CD1c-positive myeloid dendritic cell (primary cell): Measurements from ENCODE around the gene UBR2.
"Not testable (repeated sequence)": the region's sequence is repeated elsewhere in the genome, so short reads cannot be mapped to it uniquely, and the experiment has no call there.

Experiments
- DNase-seq: peaks from one replicate; pipeline ENCODE4 v3.0.0-alpha.2; 2016; ENCODE audit errors: extremely low spot score

UBR2 gene

DNA sequence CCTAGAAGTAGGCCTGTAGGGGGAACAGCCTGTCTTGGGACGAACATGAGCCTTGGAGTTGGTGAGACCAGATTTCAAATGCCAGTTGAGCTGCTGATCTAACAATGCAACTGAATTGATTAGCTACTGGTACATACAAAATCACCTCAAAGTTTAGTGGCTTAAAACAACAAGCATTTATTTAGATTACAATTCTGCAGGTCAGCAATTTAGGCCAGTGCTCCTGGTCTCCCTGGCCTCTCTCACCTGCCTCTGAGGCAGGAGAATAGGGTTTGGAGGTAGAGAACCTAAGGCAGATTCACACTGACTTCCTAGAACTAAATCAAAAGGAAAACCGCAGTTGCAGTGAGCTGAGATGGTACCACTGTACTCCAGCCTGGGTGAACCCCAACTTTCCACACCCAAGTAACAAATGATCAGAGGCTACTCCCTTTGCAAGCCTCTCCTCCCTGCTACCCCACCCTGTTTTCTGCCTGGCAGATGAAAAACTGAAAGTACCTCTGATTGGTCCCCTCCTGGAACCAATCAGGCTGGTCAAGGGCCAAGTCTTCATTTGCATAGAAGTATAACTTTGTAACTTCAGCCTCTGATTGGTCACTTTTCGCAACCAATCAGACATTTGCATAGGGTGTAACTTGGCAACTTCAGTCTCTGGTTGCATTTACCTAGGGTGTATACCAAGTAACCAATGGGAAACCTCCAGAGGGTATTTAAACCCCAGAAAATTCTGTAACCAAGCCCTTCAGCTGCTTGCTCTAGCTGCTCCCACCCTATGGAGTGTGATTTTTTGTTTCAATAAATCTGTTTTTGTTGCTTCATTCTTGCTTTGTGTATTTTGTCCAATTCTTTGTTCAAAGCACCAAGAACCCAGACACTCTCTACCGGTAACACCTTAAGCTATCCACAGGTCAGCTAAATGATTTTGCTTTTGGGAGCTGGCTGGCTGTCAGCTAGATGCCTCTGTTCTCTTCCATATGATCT, 8.1 kb upstream of the UBR2 start:
- DNase-seq, result peak; percentile 42

DNA sequence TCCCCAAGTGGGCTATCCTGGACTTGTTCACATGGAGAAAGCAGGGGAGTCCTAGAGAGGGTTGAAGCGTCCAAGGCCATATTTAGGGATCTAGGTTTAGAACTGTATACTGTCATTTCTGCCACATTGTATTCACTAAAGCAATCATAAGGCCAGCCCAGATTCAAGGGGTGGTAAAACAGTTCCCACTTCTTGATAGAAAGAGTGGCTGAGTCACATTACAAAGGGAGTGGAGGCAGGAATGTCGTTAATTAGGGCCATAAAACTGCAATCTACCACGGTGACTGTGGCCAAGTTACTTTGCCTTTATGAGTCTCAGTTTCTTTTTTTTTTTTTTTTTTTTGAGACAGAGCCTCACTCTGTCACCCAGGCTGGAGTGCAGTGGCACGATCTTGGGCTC, 7.4 kb upstream of the UBR2 start:
- DNase-seq, result no peak

- not testable (repeated sequence) for DNase-seq
Observed at GRCh38 chr6:42559276-42559675, 4.6 kb upstream of the UBR2 start.

GRCh38 chr6:42561986-42562385, 1.8 kb upstream of the UBR2 start:
- no peak for DNase-seq

DNA sequence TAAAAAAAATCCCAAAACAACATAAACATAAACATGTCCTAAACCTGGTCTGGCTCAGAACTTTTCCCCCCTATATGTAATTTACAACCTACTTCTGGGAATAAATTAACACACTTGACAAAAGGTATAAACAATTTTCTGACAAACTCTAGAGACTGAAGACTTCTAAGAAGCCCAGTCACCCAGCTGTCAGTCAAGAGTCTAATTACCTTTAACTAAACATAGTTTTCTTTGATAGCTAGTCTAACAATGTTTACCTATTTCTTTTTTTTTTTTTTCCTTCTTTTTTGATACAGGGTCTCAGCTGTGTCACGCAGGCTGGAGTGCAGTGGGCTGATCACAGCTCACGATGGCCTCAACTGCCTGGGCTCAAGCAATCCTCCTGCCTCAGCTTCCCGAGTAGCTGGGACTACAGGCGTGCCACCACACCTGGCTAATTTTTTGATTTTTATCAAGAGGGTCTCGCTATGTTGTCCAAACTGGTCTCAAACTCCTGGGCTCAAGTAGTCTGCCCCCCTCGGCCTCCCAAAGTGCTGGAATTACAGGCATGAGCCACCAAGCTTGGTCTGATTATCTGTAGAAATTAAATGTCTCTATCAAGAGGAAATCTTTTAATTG, 932 bp upstream of the UBR2 start:
- DNase-seq, result no peak

GRCh38 chr6:42564506-42564825, 637 bp downstream of the UBR2 start:
- no peak for DNase-seq

GRCh38 chr6:42565823-42566613, 2.2 kb downstream of the UBR2 start:
- peak; percentile 16 for DNase-seq

- peak; percentile 8 for DNase-seq
Observed at GRCh38 chr6:42566614-42567208, 2.9 kb downstream of the UBR2 start.

DNA sequence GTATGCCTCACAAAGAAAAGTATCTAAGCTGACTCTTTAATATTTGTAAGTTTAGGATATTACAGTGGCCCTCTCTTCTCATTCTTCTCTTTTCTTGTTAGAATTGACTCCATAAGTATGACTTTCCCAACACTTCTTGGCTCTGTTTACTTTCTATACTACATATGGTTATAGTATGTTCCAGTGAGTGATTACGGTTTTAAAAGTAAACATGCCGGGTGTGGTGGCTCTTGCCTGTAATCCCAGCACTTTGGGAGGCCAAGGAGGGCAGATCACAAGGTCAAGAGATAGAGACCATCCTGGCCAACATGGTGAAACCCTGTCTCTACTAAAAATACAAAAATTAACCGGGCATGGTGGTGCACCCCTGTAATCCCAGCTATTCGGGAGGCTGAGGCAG, 3.4 kb downstream of the UBR2 start:
- not testable (repeated sequence) for DNase-seq

- DNase-seq, result peak; percentile 53
Observed at GRCh38 chr6:42569102-42570028, 5.5 kb downstream of the UBR2 start.

- DNase-seq, result no peak
Observed at GRCh38 chr6:42571611-42572342, 7.9 kb downstream of the UBR2 start.

DNA sequence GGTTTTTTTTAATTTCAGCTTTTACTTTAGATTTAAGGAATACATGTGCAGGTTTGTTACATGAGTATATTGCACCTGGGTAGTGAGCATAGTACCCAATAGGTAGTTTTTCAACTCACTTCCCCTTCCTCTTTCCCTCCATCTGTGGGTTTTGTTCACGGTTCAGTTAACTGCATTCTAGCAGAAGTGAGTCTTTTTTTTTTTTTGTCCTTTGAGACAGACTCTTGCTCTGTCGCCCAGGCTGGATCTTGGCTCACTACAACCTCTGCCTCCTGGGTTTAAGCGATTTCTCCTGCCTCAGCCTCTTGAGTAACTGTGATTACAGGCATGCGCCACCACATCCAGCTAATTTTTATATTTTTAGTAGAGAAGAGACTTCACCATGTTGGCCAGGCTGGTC, 8.7 kb downstream of the UBR2 start:
- peak; percentile 38 for DNase-seq

- DNase-seq, result not testable (repeated sequence)
Observed at GRCh38 chr6:42576538-42576937, 12.7 kb downstream of the UBR2 start.

DNA sequence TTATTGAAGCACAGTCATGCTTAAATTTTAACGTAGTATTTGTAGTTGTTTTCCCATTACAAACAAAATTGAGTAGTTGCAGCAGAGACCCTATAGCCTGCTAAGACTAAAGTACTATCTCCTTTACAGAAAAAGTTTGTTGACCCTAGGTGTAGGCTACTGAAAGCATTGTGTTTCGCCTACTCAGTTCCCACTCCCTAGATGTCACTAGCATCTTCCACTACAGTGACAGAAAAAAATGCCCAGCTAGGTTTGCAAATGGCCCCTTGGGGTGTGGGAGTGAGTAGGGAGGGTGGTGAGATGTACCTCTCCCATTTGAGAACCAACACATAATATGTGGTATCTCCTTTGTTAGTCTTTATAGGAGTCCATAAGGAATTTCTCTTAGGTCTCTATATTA, 34.5 kb downstream of the UBR2 start:
- no peak for DNase-seq

DNA sequence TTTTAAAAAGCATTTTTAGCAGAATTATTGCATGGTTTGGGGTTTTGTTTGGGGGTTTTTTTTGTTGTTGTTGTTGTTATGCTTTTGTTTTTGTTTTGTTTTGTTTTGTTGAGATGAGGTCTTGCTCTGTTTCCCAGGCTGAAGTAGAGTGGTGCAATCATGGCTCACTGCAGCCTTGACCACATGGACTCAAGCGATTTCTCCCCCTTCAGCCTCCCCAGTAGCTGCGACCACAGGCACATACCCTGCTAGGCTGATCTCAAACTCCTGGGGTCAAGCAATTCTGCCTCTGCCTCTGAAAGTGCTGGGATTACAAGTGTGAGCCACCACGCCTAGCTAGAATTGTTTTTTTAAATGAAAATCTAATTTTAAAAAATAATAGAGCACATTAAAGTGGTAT, 35.7 kb downstream of the UBR2 start:
- no peak for DNase-seq

- no peak for DNase-seq
Observed at GRCh38 chr6:42604150-42604549, 40.3 kb downstream of the UBR2 start.

DNA sequence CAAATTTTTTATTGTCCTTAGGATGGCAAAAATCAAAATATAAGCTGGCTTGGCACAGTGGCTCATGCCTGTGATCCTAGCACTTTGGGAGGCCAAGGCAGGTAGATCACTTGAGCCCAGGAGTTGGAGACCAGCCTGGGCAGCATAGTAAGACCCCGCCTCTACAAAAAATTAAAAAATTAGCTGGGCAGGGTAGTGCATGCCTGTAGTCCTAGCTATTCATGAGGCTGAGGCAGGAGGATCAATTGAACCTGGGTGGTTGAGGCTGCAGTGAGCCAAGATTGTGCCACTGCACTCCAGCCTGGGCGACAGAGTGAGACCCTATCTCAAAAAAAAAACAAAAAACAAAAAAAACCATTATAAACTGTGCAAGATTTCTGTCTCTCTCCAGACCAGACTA, 40.9 kb downstream of the UBR2 start:
- not testable (repeated sequence) for DNase-seq

GRCh38 chr6:42610416-42610815, 46.6 kb downstream of the UBR2 start:
- no peak for DNase-seq

- no peak for DNase-seq
Observed at GRCh38 chr6:42615518-42615917, 51.7 kb downstream of the UBR2 start.

DNA sequence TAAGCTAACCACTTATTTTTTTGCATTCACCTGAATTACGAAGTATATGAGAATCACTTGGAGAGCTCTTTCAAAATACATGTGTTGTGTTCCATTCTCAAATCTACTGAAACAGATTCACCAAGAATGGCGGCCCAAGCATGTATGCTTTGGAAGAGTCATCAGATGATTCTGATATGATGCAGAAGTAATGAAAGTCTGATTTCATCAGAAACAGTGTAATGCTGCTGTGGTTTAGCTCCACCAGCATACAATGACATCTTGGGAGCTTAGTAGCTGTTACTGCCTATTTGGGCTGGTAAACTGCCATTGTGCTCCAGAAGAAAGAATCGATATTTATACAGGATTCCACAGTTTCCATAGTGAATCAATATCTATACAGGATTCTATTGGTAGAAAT, 52.9 kb downstream of the UBR2 start:
- no peak for DNase-seq
